Prostate gland (tissue), 2 donors: ENCODE measurements around the gene ZNF133.

Experiments used
- POLR2A ChIP-seq: fragments of 450-650 bp; IDR thresholded peaks from one replicate; pipeline ENCODE4 v1.6.1; 2016; ENCODE audit warnings: antibody characterized with exemption, mild to moderate bottlenecking
- TF ChIP-seq, protein P1 (sequence below), 4 experiments: fragments of 200-600 bp in 2 of 4; fragments of 450-650 bp in 2 of 4; sonication (generic) in 2 of 4; IDR thresholded peaks; 1 replicate in 3 of 4; 2 replicates in 1 of 4; pipeline ENCODE4 v1.5.1; 2016 to 2019; ENCODE audit warnings: antibody characterized with exemption in 4 of 4, mild to moderate bottlenecking in 2 of 4, moderate library complexity in 2 of 4

DNA sequence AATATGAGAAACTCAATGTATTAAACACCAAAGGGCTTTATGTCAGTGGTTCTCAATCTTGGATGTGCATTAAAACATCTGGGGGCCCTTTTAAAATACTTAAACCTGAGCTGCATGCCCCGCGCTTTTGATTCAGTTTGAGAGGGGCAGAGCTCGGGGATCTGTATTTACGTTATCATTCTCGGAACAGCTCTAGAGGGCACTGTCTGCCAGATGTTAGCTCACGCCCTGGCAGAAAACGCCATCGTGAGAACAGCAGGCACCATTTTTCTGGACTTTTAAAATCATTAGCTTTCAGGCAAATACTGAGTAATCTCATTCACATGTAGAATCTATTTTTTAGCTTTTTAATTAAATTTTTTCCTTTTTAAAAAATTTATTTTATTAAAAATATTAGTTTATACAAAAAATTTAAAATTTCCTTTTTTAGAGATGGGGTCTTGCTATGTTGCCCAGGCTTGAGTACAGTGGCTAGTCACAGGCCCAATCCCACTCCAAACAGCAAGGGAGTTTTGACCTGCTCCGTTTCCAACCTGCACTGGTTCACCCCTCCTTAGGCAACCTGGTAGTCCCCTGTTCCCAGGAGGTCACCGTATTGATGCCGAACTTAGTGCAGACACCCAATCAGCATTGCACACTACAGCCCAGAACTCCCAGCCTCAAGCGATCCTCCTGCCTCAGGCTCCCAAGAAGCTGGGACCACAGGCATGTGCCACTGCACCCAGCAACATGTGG, 30.0 kb upstream of the ZNF133 start:
- TF ChIP-seq, protein P1, sequence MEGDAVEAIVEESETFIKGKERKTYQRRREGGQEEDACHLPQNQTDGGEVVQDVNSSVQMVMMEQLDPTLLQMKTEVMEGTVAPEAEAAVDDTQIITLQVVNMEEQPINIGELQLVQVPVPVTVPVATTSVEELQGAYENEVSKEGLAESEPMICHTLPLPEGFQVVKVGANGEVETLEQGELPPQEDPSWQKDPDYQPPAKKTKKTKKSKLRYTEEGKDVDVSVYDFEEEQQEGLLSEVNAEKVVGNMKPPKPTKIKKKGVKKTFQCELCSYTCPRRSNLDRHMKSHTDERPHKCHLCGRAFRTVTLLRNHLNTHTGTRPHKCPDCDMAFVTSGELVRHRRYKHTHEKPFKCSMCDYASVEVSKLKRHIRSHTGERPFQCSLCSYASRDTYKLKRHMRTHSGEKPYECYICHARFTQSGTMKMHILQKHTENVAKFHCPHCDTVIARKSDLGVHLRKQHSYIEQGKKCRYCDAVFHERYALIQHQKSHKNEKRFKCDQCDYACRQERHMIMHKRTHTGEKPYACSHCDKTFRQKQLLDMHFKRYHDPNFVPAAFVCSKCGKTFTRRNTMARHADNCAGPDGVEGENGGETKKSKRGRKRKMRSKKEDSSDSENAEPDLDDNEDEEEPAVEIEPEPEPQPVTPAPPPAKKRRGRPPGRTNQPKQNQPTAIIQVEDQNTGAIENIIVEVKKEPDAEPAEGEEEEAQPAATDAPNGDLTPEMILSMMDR (IDR thresholded peaks at IDR 0.05) = no peak
- TF ChIP-seq POLR2A = no peak
